H1 (cell line): Measurements from ENCODE around the gene LMTK3. TPM values are rescaled to one million over a fixed set of nuclear protein-coding genes. Genes with fewer than 3 reads are reported as not detected.

Source experiments
- ASH2L ChIP-seq: fragments of 200-600, 300-600 bp; sonication (generic); IDR thresholded peaks from one replicate; pipeline ENCODE4 v1.7.1; 2017; ENCODE audit warnings: low read length
- EGR1 ChIP-seq: IDR thresholded peaks from 2 replicates; pipeline ENCODE4 v1.6.1; 2011; ENCODE audit warnings: low read depth, low read length, borderline replicate concordance
- RNF2 ChIP-seq: fragments of 200-900, 300-1000 bp; sonication (generic); IDR thresholded peaks from 2 replicates; pipeline ENCODE4 v1.7.1; 2016; ENCODE audit warnings: borderline replicate concordance, low read depth, mild to moderate bottlenecking, antibody characterized with exemption, low read length; ENCODE audit not compliant: poor library complexity, severe bottlenecking; ENCODE audit errors: missing control alignments
- RXRA ChIP-seq: IDR thresholded peaks from 2 replicates; pipeline ENCODE4 v1.6.1; 2011; ENCODE audit warnings: low read depth, mild to moderate bottlenecking, low read length, moderate library complexity; ENCODE audit not compliant: insufficient read depth
- SUZ12 ChIP-seq: fragments of 200-600 bp; sonication (generic); IDR thresholded peaks from 2 replicates; pipeline ENCODE4 v1.6.1; 2012; ENCODE audit warnings: mild to moderate bottlenecking, inconsistent platforms, low read length, moderate library complexity, mixed read lengths
- TBP ChIP-seq: IDR thresholded peaks from 2 replicates; pipeline ENCODE4 v1.6.1; 2011; ENCODE audit warnings: low read depth, low read length, improper control_type of control experiment
- YY1 ChIP-seq: IDR thresholded peaks from 2 replicates; pipeline ENCODE4 v1.6.1; 2011; ENCODE audit warnings: low read depth, mild to moderate bottlenecking, low read length
- polyA plus RNA-seq, 7 experiments: library from polyadenylated mRNA; depleted of rRNA in 3 of 7; stranded (reverse) in 5 of 7; unstranded in 2 of 7; fragments of >200 nt in 5 of 7; fragments of 200-250 nt in 2 of 7; gene quantifications; 1 replicate in 5 of 7; 2 replicates in 1 of 7; 4 replicates in 1 of 7; pipeline versions ENCODE4 v1.2.1 to v1.2.3, GENCODE V29; 2011 to 2013; ENCODE audit warnings: missing spikeins in 2 of 7, mixed read lengths in 2 of 7
- total RNA-seq: library from RNA; stranded (reverse); fragmentation: NEBNext Ultra II Directional; extraction: Animal tissue kit (Norgen Biotek cat#: 25700); gene quantifications from 2 replicates; pipeline ENCODE4 v1.2.1, GENCODE V29; 2021
- TF ChIP-seq, protein P1 (sequence below): IDR thresholded peaks from 2 replicates; pipeline ENCODE4 v1.6.1; 2011; ENCODE audit warnings: low read length, improper control_type of control experiment
- TF ChIP-seq, protein P2 (sequence below): IDR thresholded peaks from 2 replicates; pipeline ENCODE4 v1.6.1; 2012; ENCODE audit warnings: inconsistent platforms

The LMTK3 gene
- total and polyA plus RNA-seq, 2 of the 8 experiments (the other 6 are each of a cell fraction or from before 2014, with no cell fraction given), result 2.7 to 12.4 TPM

DNA sequence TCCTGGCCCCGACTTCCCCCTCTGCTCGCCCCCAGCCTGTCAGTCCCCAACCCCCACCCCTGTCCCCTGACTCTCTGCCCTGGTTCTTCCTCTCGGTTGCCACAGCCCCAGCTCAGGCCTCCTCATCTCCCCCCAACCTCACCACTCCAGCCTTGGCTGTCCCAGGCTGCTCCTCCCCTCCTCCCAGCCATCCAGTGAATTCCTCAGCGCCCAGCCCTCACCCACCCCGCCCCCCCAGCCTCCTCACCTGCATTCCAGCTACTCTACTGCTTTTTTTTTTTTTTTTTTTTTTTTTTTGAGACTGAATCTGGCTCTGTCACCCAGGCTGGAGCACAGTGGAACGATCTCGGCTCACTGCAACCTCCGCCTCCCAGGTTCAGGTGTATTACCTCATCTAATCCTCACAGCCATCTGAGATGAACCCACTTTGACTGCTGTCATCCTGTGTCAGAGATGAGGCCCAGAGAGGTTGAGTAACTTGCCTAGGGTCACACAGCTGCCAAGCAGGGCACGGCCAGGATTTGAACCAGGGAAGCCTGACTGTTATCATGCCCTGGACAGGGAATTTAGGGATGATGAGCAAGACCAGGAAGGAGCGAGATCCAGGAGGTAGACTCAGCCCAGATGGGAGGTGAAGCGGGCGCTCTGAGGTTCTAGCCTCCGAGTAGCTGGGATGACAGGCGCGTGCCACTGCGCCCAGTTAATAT lies 42.9 kb upstream of the LMTK3 start (continued):
- TF ChIP-seq, protein P1, sequence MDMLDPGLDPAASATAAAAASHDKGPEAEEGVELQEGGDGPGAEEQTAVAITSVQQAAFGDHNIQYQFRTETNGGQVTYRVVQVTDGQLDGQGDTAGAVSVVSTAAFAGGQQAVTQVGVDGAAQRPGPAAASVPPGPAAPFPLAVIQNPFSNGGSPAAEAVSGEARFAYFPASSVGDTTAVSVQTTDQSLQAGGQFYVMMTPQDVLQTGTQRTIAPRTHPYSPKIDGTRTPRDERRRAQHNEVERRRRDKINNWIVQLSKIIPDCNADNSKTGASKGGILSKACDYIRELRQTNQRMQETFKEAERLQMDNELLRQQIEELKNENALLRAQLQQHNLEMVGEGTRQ, result no peak
- TF ChIP-seq, protein P2, sequence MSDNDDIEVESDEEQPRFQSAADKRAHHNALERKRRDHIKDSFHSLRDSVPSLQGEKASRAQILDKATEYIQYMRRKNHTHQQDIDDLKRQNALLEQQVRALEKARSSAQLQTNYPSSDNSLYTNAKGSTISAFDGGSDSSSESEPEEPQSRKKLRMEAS, result 0 out of 2 replicates have a peak, but pooled peaks have one; percentile 12
- TF ChIP-seq EGR1 (no peak), ASH2L (no peak), SUZ12 (no peak), TBP (no peak), RXRA (no peak), RNF2 (no peak), YY1 (no peak)
